ENCODE data around the gene SEMA6B.

SEMA6B gene

DNA sequence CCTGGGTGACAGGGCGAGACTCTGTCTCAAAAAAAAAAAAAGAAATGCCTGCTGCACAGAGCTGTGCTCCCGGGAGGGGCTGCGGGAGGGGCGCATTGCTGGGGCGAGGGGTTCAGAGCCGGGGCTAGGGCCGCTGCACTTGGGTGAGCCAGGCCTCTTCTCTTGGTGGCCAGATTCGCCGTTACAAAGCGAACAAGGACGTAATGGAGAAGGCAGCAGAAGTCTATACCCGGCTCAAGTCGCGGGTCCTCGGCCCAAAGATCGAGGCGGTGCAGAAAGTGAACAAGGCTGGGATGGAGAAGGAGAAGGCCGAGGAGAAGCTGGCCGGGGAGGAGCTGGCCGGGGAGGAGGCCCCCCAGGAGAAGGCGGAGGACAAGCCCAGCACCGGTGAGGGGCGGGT is 60.2 kb downstream of the SEMA6B start:
- Histone ChIP-seq H3K79me2 (ENCODE audit: control insufficient read depth, low read length) (no peaks in the 10 kb centered on the region), H3K4me2 (ENCODE audit: low read length) (no peak overlapping the region), H3K27ac (ENCODE audit: low read depth, low read length) (no peak overlapping the region), H3K36me3 (ENCODE audit: control insufficient read depth, low read length) (peaks cover 20% of the 10 kb centered on the region; the same call in 1 of the 2 replicates), H3K9me2 (replicated peaks; ENCODE audit: control insufficient read depth, low read length) (no peaks in the 10 kb centered on the region), H3K27me3 (ENCODE audit: control insufficient read depth, low read length) (no peaks in the 10 kb centered on the region), H3F3A (ENCODE audit: control insufficient read depth, insufficient read depth) (no peaks in the 10 kb centered on the region), H3K4me1 (ENCODE audit: control insufficient read depth, low read length) (no peaks in the 10 kb centered on the region), H3K9me3 (ENCODE audit: control insufficient read depth, insufficient read depth, low read length) (no peaks in the 10 kb centered on the region), H4K20me1 (ENCODE audit: control insufficient read depth, insufficient read depth, low read depth, low read length) (no peaks in the 10 kb centered on the region), H3K4me3 (ENCODE audit: low read length) (no peak overlapping the region)
- no peak for TF ChIP-seq EZH2phosphoT487 (IDR thresholded peaks at IDR 0.05; ENCODE audit: borderline replicate concordance, low read length)
- TF ChIP-seq, protein P1, sequence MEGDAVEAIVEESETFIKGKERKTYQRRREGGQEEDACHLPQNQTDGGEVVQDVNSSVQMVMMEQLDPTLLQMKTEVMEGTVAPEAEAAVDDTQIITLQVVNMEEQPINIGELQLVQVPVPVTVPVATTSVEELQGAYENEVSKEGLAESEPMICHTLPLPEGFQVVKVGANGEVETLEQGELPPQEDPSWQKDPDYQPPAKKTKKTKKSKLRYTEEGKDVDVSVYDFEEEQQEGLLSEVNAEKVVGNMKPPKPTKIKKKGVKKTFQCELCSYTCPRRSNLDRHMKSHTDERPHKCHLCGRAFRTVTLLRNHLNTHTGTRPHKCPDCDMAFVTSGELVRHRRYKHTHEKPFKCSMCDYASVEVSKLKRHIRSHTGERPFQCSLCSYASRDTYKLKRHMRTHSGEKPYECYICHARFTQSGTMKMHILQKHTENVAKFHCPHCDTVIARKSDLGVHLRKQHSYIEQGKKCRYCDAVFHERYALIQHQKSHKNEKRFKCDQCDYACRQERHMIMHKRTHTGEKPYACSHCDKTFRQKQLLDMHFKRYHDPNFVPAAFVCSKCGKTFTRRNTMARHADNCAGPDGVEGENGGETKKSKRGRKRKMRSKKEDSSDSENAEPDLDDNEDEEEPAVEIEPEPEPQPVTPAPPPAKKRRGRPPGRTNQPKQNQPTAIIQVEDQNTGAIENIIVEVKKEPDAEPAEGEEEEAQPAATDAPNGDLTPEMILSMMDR (IDR thresholded peaks at IDR 0.05; ENCODE audit: low read depth, low read length, poor library complexity, severe bottlenecking), result no peak

DNA sequence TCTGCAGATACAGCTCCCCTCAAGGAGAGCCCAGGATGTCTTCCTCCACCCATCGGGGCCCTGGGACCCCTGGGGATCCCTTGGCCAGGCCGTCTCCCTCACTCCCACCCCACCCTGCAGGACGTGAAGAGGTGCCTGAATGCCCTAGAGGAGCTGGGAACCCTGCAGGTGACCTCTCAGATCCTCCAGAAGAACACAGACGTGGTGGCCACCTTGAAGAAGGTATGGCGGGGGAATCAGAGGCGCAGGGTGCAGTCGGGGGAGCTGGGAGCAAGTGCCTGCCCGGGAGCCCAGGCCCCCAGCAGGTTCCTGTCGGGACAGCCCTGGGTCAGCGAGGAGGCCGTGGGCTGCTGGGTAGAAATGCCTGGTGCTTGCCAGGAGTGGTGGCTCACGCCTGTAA is 60.8 kb downstream of the SEMA6B start:
- no peaks in the 10 kb centered on the region for H3K4me1 ChIP-seq (ENCODE audit: control insufficient read depth, low read length)
- H3K36me3 ChIP-seq (ENCODE audit: control insufficient read depth, low read length), result peaks cover 20% of the 10 kb centered on the region; the same call in 1 of the 2 replicates

DNA sequence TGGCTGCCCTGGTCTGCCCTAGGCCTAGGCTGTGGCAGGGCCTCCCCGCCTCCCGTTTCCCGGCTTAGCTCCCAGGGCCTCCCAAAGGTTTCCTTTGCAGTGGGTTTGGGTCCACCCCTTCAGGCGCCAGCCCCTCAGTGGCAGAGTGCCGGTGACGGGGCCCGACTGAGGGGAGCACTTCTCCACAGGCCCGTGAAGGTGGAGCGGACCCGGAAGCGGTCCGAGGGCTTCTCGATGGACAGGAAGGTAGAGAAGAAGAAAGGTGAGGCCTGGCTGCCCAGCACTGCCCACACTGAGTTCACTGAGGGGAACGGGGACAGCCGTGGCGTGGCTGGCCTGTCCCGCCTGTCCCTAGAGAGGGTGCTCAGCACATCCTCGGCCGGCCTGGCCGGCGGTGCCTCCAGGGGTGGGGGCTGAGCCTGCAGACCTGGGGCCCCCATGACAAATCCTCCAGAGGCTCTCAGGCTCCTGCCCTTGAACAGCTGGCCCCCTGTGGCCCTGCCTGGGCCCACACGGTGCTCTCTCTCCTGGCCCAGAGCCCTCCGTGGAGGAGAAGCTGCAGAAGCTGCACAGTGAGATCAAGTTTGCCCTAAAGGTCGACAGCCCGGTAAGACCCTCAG is 61.6 kb downstream of the SEMA6B start:
- no peak overlapping the region for H3K4me2 ChIP-seq (ENCODE audit: low read length)
- H3K27ac ChIP-seq (ENCODE audit: low read depth, low read length), result no peak overlapping the region
- no peaks in the 10 kb centered on the region for H3K79me2 ChIP-seq (ENCODE audit: control insufficient read depth, low read length)
- H3K9me3 ChIP-seq (ENCODE audit: control insufficient read depth, insufficient read depth, low read length), result no peaks in the 10 kb centered on the region
- H3K4me3 ChIP-seq (ENCODE audit: low read length), result no peak overlapping the region
- no peaks in the 10 kb centered on the region for H3K4me1 ChIP-seq (ENCODE audit: control insufficient read depth, low read length)
- no peaks in the 10 kb centered on the region for H3K27me3 ChIP-seq (ENCODE audit: control insufficient read depth, low read length)
- no peaks in the 10 kb centered on the region for H3F3A ChIP-seq (ENCODE audit: control insufficient read depth, insufficient read depth)
- peaks cover 25% of the 10 kb centered on the region for H3K36me3 ChIP-seq (ENCODE audit: control insufficient read depth, low read length)
- no peak for TF ChIP-seq EZH2phosphoT487 (IDR thresholded peaks at IDR 0.05; ENCODE audit: borderline replicate concordance, low read length)
- TF ChIP-seq, protein P1 (IDR thresholded peaks at IDR 0.05; ENCODE audit: low read depth, low read length, poor library complexity, severe bottlenecking), result no peak
- H4K20me1 ChIP-seq (ENCODE audit: control insufficient read depth, insufficient read depth, low read depth, low read length), result no peaks in the 10 kb centered on the region
- H3K9me2 ChIP-seq (replicated peaks; ENCODE audit: control insufficient read depth, low read length), result no peaks in the 10 kb centered on the region

More for the DNA sequence above, 60.8 kb downstream of the SEMA6B start:
- Histone ChIP-seq H4K20me1 (ENCODE audit: control insufficient read depth, insufficient read depth, low read depth, low read length) (no peaks in the 10 kb centered on the region), H3K79me2 (ENCODE audit: control insufficient read depth, low read length) (no peaks in the 10 kb centered on the region), H3K9me3 (ENCODE audit: control insufficient read depth, insufficient read depth, low read length) (no peaks in the 10 kb centered on the region), H3K4me3 (ENCODE audit: low read length) (no peak overlapping the region), H3K4me2 (ENCODE audit: low read length) (no peak overlapping the region), H3K9me2 (replicated peaks; ENCODE audit: control insufficient read depth, low read length) (no peaks in the 10 kb centered on the region), H3K27me3 (ENCODE audit: control insufficient read depth, low read length) (no peaks in the 10 kb centered on the region), H3F3A (ENCODE audit: control insufficient read depth, insufficient read depth) (no peaks in the 10 kb centered on the region), H3K27ac (ENCODE audit: low read depth, low read length) (no peak overlapping the region)
- TF ChIP-seq, protein P1 (IDR thresholded peaks at IDR 0.05; ENCODE audit: low read depth, low read length, poor library complexity, severe bottlenecking), result no peak
- TF ChIP-seq EZH2phosphoT487 (IDR thresholded peaks at IDR 0.05; ENCODE audit: borderline replicate concordance, low read length), result no peak

All from DOHH2 (cell line).